Vagina (tissue), 2 donors: ENCODE data around the gene PTPRD. TPM values are rescaled to one million over a fixed set of nuclear protein-coding genes. Genes with fewer than 3 reads are reported as not detected.

ENCODE experiments used
- DNase-seq, 2 donors: peaks; one replicate each; pipeline ENCODE4 v3.0.0-alpha.2; 2017; ENCODE audit errors: extremely low spot score in 2 of 2
- H3K27ac ChIP-seq: fragments of 200-600 bp; sonication (generic); one replicate; pipeline ENCODE4 v1.5.1; 2019
- H3K27me3 ChIP-seq: fragments of 200-600 bp; sonication (generic); one replicate; pipeline ENCODE4 v1.5.1; 2019
- H3K36me3 ChIP-seq, 2 donors: fragments of 200-600 bp; sonication (generic); one replicate each; pipeline ENCODE4 v1.5.1; 2017 to 2019
- H3K4me1 ChIP-seq: fragments of 200-600 bp; sonication (generic); one replicate; pipeline ENCODE4 v1.5.1; 2019
- H3K4me3 ChIP-seq, 2 donors: fragments of 200-600 bp; sonication (generic); 1 replicate in 1 of 2; 2 replicates in 1 of 2; pipeline ENCODE4 v1.5.1; 2016 to 2019
- H3K9me3 ChIP-seq: fragments of 200-600 bp; sonication (generic); one replicate; pipeline ENCODE4 v1.5.1; 2019
- CTCF ChIP-seq, 3 experiments: fragments of 450-650 bp in 2 of 3; fragments of 200-600 bp in 1 of 3; sonication (generic) in 1 of 3; IDR thresholded peaks; one replicate each; pipeline ENCODE4 v1.5.1; 2017 to 2019; ENCODE audit warnings: antibody characterized with exemption in 3 of 3, mild to moderate bottlenecking in 2 of 3, moderate library complexity in 2 of 3
- POLR2A ChIP-seq, 2 donors: fragments of 450-650 bp; IDR thresholded peaks; one replicate each; pipeline ENCODE4 v1.6.1; 2017; ENCODE audit warnings: antibody characterized with exemption in 2 of 2, mild to moderate bottlenecking in 2 of 2, moderate library complexity in 2 of 2
- POLR2AphosphoS5 ChIP-seq, 2 donors: sonication (generic); formaldehyde crosslinking; IDR thresholded peaks; one replicate each; pipeline ENCODE4 v1.9.0; 2017; ENCODE audit warnings: antibody characterized with exemption in 2 of 2, mild to moderate bottlenecking in 2 of 2, low read depth in 1 of 2; ENCODE audit not compliant: insufficient read depth in 1 of 2
- intact Hi-C: fragments of 100-400 bp; cut with DNase I; formaldehyde crosslinking; loops from one replicate; pipeline ENCODE4 v1.15.1; 2023
- total RNA-seq: library from RNA; depleted of rRNA; stranded (reverse); fragments of >200 nt; gene quantifications from one replicate; pipeline ENCODE4 v1.2.3, GENCODE V29; 2016

PTPRD gene
- total RNA-seq, 1 donor from 2014 or later = 10.3 TPM

- TF ChIP-seq POLR2A (IDR thresholded peaks at IDR 0.05) (no peak), POLR2AphosphoS5 (IDR thresholded peaks at IDR 0.05; ENCODE audit: insufficient read depth in 1 of 2, low read depth in 1 of 2) (no peak), CTCF (IDR thresholded peaks at IDR 0.05) (no peak)
- intact Hi-C loops = no loop called here
- Histone ChIP-seq H3K27ac (no peak overlapping the region), H3K4me3 (no peak overlapping the region), H3K4me1 (no peaks in the 10 kb centered on the region), H3K9me3 (no peaks in the 10 kb centered on the region), H3K36me3 (no peaks in the 10 kb centered on the region), H3K27me3 (no peaks in the 10 kb centered on the region)
- DNase-seq = no peak
Observed at GRCh38 chr9:8832955-8833354, 1779.8 kb downstream of the PTPRD start.

GRCh38 chr9:8832386-8832785 lies 1780.4 kb downstream of the PTPRD start:
- H3K27ac ChIP-seq = no peak overlapping the region
- no peak overlapping the region for H3K4me3 ChIP-seq
- no peak for TF ChIP-seq CTCF (IDR thresholded peaks at IDR 0.05)
- TF ChIP-seq POLR2AphosphoS5 (IDR thresholded peaks at IDR 0.05; ENCODE audit: insufficient read depth in 1 of 2, low read depth in 1 of 2) = no peak
- no peak for TF ChIP-seq POLR2A (IDR thresholded peaks at IDR 0.05)

GRCh38 chr9:8831568-8831967 lies 1781.2 kb downstream of the PTPRD start:
- Histone ChIP-seq H3K4me1 (no peaks in the 10 kb centered on the region), H3K27me3 (no peaks in the 10 kb centered on the region), H3K9me3 (no peaks in the 10 kb centered on the region), H3K36me3 (no peaks in the 10 kb centered on the region), H3K27ac (no peak overlapping the region), H3K4me3 (no peak overlapping the region)
- TF ChIP-seq POLR2AphosphoS5 (IDR thresholded peaks at IDR 0.05; ENCODE audit: insufficient read depth in 1 of 2, low read depth in 1 of 2) = no peak
- TF ChIP-seq POLR2A (IDR thresholded peaks at IDR 0.05) = no peak
- no peak for TF ChIP-seq CTCF (IDR thresholded peaks at IDR 0.05)
- intact Hi-C loops = no loop called here
- no peak for DNase-seq

More at GRCh38 chr9:8832386-8832785, 1780.4 kb downstream of the PTPRD start:
- intact Hi-C loops = no loop called here
- no peaks in the 10 kb centered on the region for H3K27me3 ChIP-seq
- H3K9me3 ChIP-seq = no peaks in the 10 kb centered on the region
- no peaks in the 10 kb centered on the region for H3K4me1 ChIP-seq
- DNase-seq = no peak
- H3K36me3 ChIP-seq = no peaks in the 10 kb centered on the region

- intact Hi-C loops = no loop called here
- no peaks in the 10 kb centered on the region for H3K4me1 ChIP-seq
- DNase-seq = no peak
- H3K4me3 ChIP-seq = no peak overlapping the region
- H3K27ac ChIP-seq = no peak overlapping the region
- no peaks in the 10 kb centered on the region for H3K27me3 ChIP-seq
- no peaks in the 10 kb centered on the region for H3K9me3 ChIP-seq
- no peak for TF ChIP-seq CTCF (IDR thresholded peaks at IDR 0.05)
- no peak for TF ChIP-seq POLR2AphosphoS5 (IDR thresholded peaks at IDR 0.05; ENCODE audit: insufficient read depth in 1 of 2, low read depth in 1 of 2)
- TF ChIP-seq POLR2A (IDR thresholded peaks at IDR 0.05) = no peak
- H3K36me3 ChIP-seq = no peaks in the 10 kb centered on the region
Observed at GRCh38 chr9:8826281-8826680, 1786.5 kb downstream of the PTPRD start.

GRCh38 chr9:8825585-8826147 lies 1787.1 kb downstream of the PTPRD start:
- no peak for TF ChIP-seq POLR2A (IDR thresholded peaks at IDR 0.05)
- TF ChIP-seq POLR2AphosphoS5 (IDR thresholded peaks at IDR 0.05; ENCODE audit: insufficient read depth in 1 of 2, low read depth in 1 of 2) = no peak
- no peak for TF ChIP-seq CTCF (IDR thresholded peaks at IDR 0.05)
- H3K9me3 ChIP-seq = no peaks in the 10 kb centered on the region
- intact Hi-C loops = no loop called here
- H3K4me1 ChIP-seq = no peaks in the 10 kb centered on the region
- no peak overlapping the region for H3K4me3 ChIP-seq
- H3K36me3 ChIP-seq = no peaks in the 10 kb centered on the region
- no peak overlapping the region for H3K27ac ChIP-seq
- no peaks in the 10 kb centered on the region for H3K27me3 ChIP-seq
- DNase-seq = no peak
